HG03039 (cell line): ENCODE measurements around the gene PNMA1.

Source experiments
- ATAC-seq: cut with Tn5 transposase; IDR thresholded peaks from one replicate; pipeline ENCODE4 v1.9.1; 2021; ENCODE audit warnings: mild to moderate bottlenecking, moderate library complexity; ENCODE audit not compliant: unreplicated experiment

Gene PNMA1

GRCh38 chr14:73751157-73751691 lies 37.0 kb upstream of the PNMA1 start:
- ATAC-seq: no peak

GRCh38 chr14:73750531-73750901 lies 36.3 kb upstream of the PNMA1 start:
- no peak for ATAC-seq

GRCh38 chr14:73749706-73750530 lies 35.7 kb upstream of the PNMA1 start:
- ATAC-seq: no peak

- no peak for ATAC-seq
These were observed 34.7 kb upstream of the PNMA1 start for GRCh38 chr14:73748858-73749357.

GRCh38 chr14:73747379-73748211 lies 33.4 kb upstream of the PNMA1 start:
- no peak for ATAC-seq

GRCh38 chr14:73746520-73747378 lies 32.6 kb upstream of the PNMA1 start:
- ATAC-seq: no peak

- no peak for ATAC-seq
These were observed 31.7 kb upstream of the PNMA1 start for GRCh38 chr14:73745571-73746519.

- ATAC-seq: no peak
These were observed 30.8 kb upstream of the PNMA1 start for GRCh38 chr14:73744874-73745529.

- ATAC-seq: no peak
These were observed 30.1 kb upstream of the PNMA1 start for GRCh38 chr14:73744175-73744867.

GRCh38 chr14:73743431-73743931 lies 29.3 kb upstream of the PNMA1 start:
- ATAC-seq: no peak

- ATAC-seq: no peak
These were observed 28.5 kb upstream of the PNMA1 start for GRCh38 chr14:73742520-73743238.

GRCh38 chr14:73741876-73742519 lies 27.8 kb upstream of the PNMA1 start:
- no peak for ATAC-seq

- ATAC-seq: no peak
These were observed 27.2 kb upstream of the PNMA1 start for GRCh38 chr14:73741386-73741875.

- ATAC-seq: no peak
These were observed 26.6 kb upstream of the PNMA1 start for GRCh38 chr14:73740618-73741326.

- ATAC-seq: no peak
These were observed 25.9 kb upstream of the PNMA1 start for GRCh38 chr14:73739899-73740617.
